Spleen (tissue), 11 donors: ENCODE measurements around the gene FBLN7. TPM values are rescaled to one million over a fixed set of nuclear protein-coding genes. Genes with fewer than 3 reads are reported as not detected.

Experiments used
- DNase-seq: peaks from one replicate; pipeline ENCODE4 v3.0.0-alpha.2; 2020
- H3K27ac ChIP-seq, 8 donors: fragments of 200-600 bp; sonication (generic) in 7 of 8; 1 replicate in 4 of 8; 2 replicates in 4 of 8; pipeline versions ENCODE4 v1.5.0 to v1.8.0; 2016 to 2021; ENCODE audit warnings: inconsistent platforms in 4 of 8, mild to moderate bottlenecking in 4 of 8, moderate library complexity in 1 of 8
- H3K27me3 ChIP-seq, 7 donors: fragments of 200-600 bp; sonication (generic) in 6 of 7; replicated peaks in 1 of 7; 1 replicate in 4 of 7; 2 replicates in 3 of 7; pipeline versions ENCODE4 v1.5.0 to v1.8.0; 2016 to 2021; ENCODE audit warnings: inconsistent platforms in 3 of 7, mild to moderate bottlenecking in 1 of 7
- H3K36me3 ChIP-seq, 6 donors: fragments of 200-600 bp; sonication (generic) in 5 of 6; 1 replicate in 4 of 6; 2 replicates in 2 of 6; pipeline versions ENCODE4 v1.5.0 to v1.8.0; 2016 to 2021; ENCODE audit warnings: inconsistent platforms in 2 of 6
- H3K4me1 ChIP-seq, 6 donors: fragments of 200-600 bp; sonication (generic) in 5 of 6; 1 replicate in 3 of 6; 2 replicates in 3 of 6; pipeline versions ENCODE4 v1.5.0 to v1.8.0; 2016 to 2021; ENCODE audit warnings: inconsistent platforms in 3 of 6
- H3K4me3 ChIP-seq, 8 donors: fragments of 200-600 bp; sonication (generic) in 7 of 8; 1 replicate in 4 of 8; 2 replicates in 4 of 8; pipeline versions ENCODE4 v1.5.0 to v1.8.0; 2016 to 2021; ENCODE audit warnings: inconsistent platforms in 4 of 8, mild to moderate bottlenecking in 4 of 8, moderate library complexity in 2 of 8
- H3K9me3 ChIP-seq, 8 donors: fragments of 200-600 bp; sonication (generic) in 7 of 8; 1 replicate in 4 of 8; 2 replicates in 4 of 8; pipeline versions ENCODE4 v1.5.0 to v1.8.0; 2016 to 2021; ENCODE audit warnings: inconsistent platforms in 4 of 8
- POLR2A ChIP-seq, 3 donors: fragments of 450-650 bp; IDR thresholded peaks; one replicate each; pipeline ENCODE4 v1.5.1; 2017; ENCODE audit warnings: antibody characterized with exemption in 3 of 3, mild to moderate bottlenecking in 1 of 3
- POLR2AphosphoS5 ChIP-seq, 3 donors: sonication (generic); formaldehyde crosslinking; IDR thresholded peaks; one replicate each; pipeline ENCODE4 v1.5.1; 2017; ENCODE audit warnings: antibody characterized with exemption in 3 of 3
- WGBS, 5 donors: extraction: QIAGEN DNeasy Blood & Tissue Kit in 3 of 5; methylation state at CpG; one replicate each; pipeline versions ENCODE4 v1.1.5 to v1.1.7; 2013 to 2018; 5-methylcytosine and 5-hydroxymethylcytosine counted together
- intact Hi-C: fragments of 100-400 bp; cut with DNase I; formaldehyde crosslinking; loops from one replicate; pipeline ENCODE4 v1.15.0; 2023; ENCODE audit warnings: low total_unique reads
- polyA plus RNA-seq, 3 donors: library from polyadenylated mRNA; stranded (reverse); fragments of 200-250 nt; gene quantifications; one replicate each; pipeline ENCODE4 v1.2.1, GENCODE V29; 2013
- total RNA-seq, 7 donors: library from RNA; depleted of rRNA in 3 of 7; stranded (reverse); fragments of >200 nt in 3 of 7; fragmentation: NEBNext Ultra II Directional in 4 of 7; extraction: Animal tissue kit (Norgen Biotek cat#: 25700) in 4 of 7; gene quantifications; one replicate each; pipeline versions ENCODE4 v1.1.0 to v1.2.1, GENCODE V29; 2016 to 2021
- TF ChIP-seq, protein P1 (sequence below), 11 experiments: fragments of 200-600 bp in 7 of 11; fragments of 450-650 bp in 4 of 11; sonication (generic) in 4 of 11; IDR thresholded peaks in 8 of 11; conservative IDR thresholded peaks in 3 of 11; 1 replicate in 7 of 11; 2 replicates in 4 of 11; pipeline versions ENCODE4 v1.4.0 to v1.8.0; 2016 to 2021; ENCODE audit warnings: antibody characterized with exemption in 11 of 11, inconsistent platforms in 4 of 11, mild to moderate bottlenecking in 1 of 11
- donor health status: healthy with polysubstance abuse.
- donor health status: DM: no; HTN: no; CAD: no; lungs with moderate emphysema.
- donor health status: DM: no; HTN: no; CAD: no.
- donor health status: Bipolar disorder and iron deficiency.
- donor health status: healthy.
- donor health status: DM: no; HTN: no; CAD: no.
- donor health status: DM: yes; HTN: yes; CAD: no.

The FBLN7 gene
- total and polyA plus RNA-seq, 10 donors, result 1.5 to 14.5 (median 7.8) TPM

GRCh38 chr2:112165296-112165695, 27.1 kb downstream of the FBLN7 start:
- Histone ChIP-seq H3K4me1 (no peaks in the 10 kb centered on the region), H3K9me3 (no peaks in the 10 kb centered on the region), H3K27ac (no peak overlapping the region), H3K27me3 (no peaks in the 10 kb centered on the region), H3K36me3 (no peaks in the 10 kb centered on the region), H3K4me3 (no peak overlapping the region)
- no peak for DNase-seq
- 94 to 100% (median 96%) methylated on average over 3 to 4 of the region's 4 CpGs for WGBS, 5 donors
- TF ChIP-seq POLR2AphosphoS5 (IDR thresholded peaks at IDR 0.05) (no peak), POLR2A (IDR thresholded peaks at IDR 0.05) (no peak)
- TF ChIP-seq, protein P1, sequence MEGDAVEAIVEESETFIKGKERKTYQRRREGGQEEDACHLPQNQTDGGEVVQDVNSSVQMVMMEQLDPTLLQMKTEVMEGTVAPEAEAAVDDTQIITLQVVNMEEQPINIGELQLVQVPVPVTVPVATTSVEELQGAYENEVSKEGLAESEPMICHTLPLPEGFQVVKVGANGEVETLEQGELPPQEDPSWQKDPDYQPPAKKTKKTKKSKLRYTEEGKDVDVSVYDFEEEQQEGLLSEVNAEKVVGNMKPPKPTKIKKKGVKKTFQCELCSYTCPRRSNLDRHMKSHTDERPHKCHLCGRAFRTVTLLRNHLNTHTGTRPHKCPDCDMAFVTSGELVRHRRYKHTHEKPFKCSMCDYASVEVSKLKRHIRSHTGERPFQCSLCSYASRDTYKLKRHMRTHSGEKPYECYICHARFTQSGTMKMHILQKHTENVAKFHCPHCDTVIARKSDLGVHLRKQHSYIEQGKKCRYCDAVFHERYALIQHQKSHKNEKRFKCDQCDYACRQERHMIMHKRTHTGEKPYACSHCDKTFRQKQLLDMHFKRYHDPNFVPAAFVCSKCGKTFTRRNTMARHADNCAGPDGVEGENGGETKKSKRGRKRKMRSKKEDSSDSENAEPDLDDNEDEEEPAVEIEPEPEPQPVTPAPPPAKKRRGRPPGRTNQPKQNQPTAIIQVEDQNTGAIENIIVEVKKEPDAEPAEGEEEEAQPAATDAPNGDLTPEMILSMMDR (IDR thresholded peaks at IDR 0.05 in 8 of 11, conservative IDR thresholded peaks at IDR 0.05 in 3 of 11), result no peak
- intact Hi-C loops, result no loop called here

DNA sequence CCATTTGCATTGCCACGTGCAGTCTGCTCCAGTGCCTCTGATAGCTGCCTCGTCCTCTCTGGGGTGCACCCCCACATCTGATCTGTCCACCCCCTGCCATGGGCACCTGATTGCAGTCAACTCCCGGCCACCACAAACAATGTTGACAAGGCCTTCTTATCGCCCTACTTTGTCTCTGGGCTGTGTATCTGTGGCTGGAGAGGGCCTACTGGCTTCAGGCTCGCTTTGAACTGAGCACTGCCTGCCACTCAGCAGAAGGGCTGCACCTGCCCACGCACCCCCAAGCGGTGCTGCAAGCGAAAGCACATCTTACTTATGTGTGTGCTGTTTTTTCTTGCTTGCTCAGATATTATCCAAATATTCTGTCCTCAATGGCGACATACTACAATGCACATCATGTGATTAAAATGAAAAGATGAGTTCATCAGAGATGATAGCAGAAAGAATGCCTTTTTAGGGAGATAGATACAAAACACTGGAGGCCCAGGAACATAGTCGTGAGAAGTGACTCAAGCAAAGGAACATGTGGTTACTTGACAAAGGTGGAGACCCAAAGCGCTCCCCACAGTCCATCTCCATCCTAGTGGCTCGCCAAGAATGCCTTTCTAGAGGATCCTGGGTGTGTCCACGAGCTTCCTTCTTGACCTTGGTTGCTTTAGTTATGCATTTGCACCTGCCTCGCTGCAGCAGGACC, 28.8 kb downstream of the FBLN7 start:
- WGBS, 5 donors, result 79 to 88% (median 84%) methylated on average over 14 of the region's 14 CpGs
- Histone ChIP-seq H3K4me1 (no peaks in the 10 kb centered on the region), H3K27ac (no peak overlapping the region), H3K4me3 (no peak overlapping the region), H3K9me3 (no peaks in the 10 kb centered on the region), H3K36me3 (no peaks in the 10 kb centered on the region), H3K27me3 (no peaks in the 10 kb centered on the region)
- intact Hi-C loops, result no loop called here
- no peak for TF ChIP-seq POLR2AphosphoS5 (IDR thresholded peaks at IDR 0.05)
- TF ChIP-seq, protein P1 (IDR thresholded peaks at IDR 0.05 in 8 of 11, conservative IDR thresholded peaks at IDR 0.05 in 3 of 11), result no peak
- TF ChIP-seq POLR2A (IDR thresholded peaks at IDR 0.05), result no peak
- DNase-seq, result no peak

DNA sequence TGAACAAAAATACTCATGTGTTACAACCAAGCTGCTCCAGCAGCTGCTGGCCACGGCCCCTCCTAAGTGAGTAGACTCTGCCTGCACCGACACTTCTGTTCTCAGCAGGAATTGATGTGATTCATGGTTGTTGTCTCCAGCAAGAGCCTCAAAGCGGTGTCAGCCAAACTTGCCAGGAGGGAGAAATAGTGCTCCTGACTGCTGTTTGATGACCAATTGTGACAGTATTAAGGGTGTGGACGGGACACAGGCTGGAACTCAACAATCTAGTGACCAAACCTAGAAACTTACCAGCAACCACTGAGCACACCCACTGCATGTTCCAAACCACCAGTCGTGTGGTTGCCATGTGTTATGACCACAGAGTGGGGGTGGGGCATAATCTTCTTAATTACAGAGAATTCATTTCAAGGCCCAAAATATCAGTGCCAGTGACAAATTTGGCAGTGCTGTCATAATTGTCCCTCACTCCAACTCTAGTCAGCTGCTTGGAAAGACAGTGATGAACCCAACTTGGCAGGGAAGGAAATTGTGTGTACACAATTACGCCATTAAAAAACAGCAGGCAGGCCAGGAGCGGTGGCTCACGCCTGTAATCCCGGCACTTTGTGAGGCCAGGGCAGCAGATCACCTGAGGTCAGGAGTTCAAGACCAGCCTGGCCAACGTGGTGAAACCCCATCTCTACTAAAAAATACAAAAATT, 30.4 kb downstream of the FBLN7 start:
- Histone ChIP-seq H3K9me3 (no peaks in the 10 kb centered on the region), H3K27ac (no peak overlapping the region), H3K27me3 (no peaks in the 10 kb centered on the region), H3K4me3 (no peak overlapping the region), H3K36me3 (no peaks in the 10 kb centered on the region), H3K4me1 (no peaks in the 10 kb centered on the region)
- DNase-seq, result no peak
- intact Hi-C loops, result no loop called here
- TF ChIP-seq POLR2A (IDR thresholded peaks at IDR 0.05) (no peak), POLR2AphosphoS5 (IDR thresholded peaks at IDR 0.05) (no peak)
- TF ChIP-seq, protein P1 (IDR thresholded peaks at IDR 0.05 in 8 of 11, conservative IDR thresholded peaks at IDR 0.05 in 3 of 11), result no peak
- WGBS, 5 donors, result 78 to 88% (median 84%) methylated on average over 10 of the region's 10 CpGs

- Histone ChIP-seq H3K27ac (no peak overlapping the region), H3K4me1 (no peaks in the 10 kb centered on the region), H3K4me3 (no peak overlapping the region), H3K27me3 (no peaks in the 10 kb centered on the region), H3K36me3 (no peaks in the 10 kb centered on the region), H3K9me3 (no peaks in the 10 kb centered on the region)
- intact Hi-C loops, result no loop called here
- WGBS, 5 donors, result 89 to 99% (median 94%) methylated on average over 4 of the region's 4 CpGs
- DNase-seq, result no peak
- TF ChIP-seq POLR2A (IDR thresholded peaks at IDR 0.05), result no peak
- no peak for TF ChIP-seq POLR2AphosphoS5 (IDR thresholded peaks at IDR 0.05)
- TF ChIP-seq, protein P1 (IDR thresholded peaks at IDR 0.05 in 8 of 11, conservative IDR thresholded peaks at IDR 0.05 in 3 of 11), result no peak
Measured at GRCh38 chr2:112170495-112170894, 32.3 kb downstream of the FBLN7 start.
